ENCODE data around the gene CCDC27.
"Not testable (repeated sequence)": the region's sequence is repeated elsewhere in the genome, so short reads cannot be mapped to it uniquely, and the experiment has no call there.

CCDC27 gene

GRCh38 chr1:3799976-3800685, 47.9 kb downstream of the CCDC27 start:
- no peak for DNase-seq

- DNase-seq, result not testable (repeated sequence)
These were observed 48.5 kb downstream of the CCDC27 start for GRCh38 chr1:3800795-3801194.

GRCh38 chr1:3803905-3804626, 51.8 kb downstream of the CCDC27 start:
- no peak for DNase-seq

DNA sequence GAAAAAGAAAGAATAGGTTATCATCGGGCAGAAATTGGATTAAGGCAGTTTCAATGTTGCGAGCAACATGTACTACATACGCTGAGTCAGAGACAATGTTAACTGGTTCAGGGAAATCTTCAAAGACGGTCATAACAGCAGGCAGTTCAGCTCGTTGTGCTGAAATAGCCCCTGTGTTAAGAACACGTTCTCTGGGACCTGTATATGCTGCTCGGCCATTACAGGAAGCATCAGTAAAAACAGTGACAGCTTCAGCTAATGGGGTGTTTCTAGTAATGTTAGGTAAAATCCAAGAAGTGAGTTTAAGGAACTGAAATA, 52.3 kb downstream of the CCDC27 start:
- DNase-seq, result not testable (repeated sequence)

- DNase-seq, result no peak
These were observed 52.8 kb downstream of the CCDC27 start for GRCh38 chr1:3805038-3805437.

DNA sequence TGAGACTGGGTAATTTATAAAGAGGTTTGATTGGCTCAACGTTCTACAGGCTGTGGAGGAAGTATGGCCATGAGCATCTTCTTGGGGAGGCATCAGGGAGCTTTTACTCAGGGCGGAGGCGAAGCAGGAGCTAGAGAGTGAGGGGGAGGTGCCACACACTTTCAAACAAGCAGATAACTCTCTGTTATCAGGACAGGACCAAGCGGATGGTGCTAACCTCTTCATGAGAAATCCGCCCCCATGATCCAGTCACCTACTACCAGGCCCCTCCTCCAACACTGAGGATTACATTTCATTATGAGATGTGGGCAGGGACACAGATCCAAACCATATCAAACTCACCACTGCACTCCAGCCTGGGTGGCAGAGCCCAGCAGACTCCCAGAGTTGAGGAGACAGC, 55.5 kb downstream of the CCDC27 start:
- no peak for DNase-seq

GRCh38 chr1:3809680-3810079, 57.4 kb downstream of the CCDC27 start:
- DNase-seq, result no peak

DNA sequence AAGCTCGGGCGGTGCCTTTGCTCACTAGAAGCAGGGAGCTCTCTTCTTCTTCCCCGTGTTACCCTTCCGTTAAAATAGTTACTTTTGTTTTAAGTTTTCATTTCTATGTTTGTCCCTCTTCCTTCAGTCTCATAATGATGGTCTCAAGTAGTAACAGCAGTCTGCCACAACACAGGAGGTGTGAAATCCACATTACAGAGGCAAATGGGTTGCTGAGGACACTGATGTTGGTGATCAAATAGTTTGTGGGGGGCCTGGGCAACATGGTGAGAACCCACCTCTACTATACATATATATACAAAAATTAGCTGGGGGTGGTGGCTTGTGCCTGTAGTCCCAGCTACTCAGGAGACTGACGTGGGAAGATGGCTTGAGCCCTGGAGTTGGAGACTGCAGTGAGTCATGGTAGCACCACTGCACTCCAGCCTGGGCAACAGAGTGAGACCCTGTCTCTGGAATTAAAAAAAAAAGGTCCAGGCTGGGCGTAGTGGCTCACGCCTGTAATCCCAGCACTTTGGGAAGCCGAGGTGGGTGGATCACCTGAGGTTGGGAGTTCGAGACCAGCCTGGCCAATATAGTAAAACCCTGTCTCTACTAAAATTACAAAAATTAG, 58.0 kb downstream of the CCDC27 start:
- DNase-seq, result not testable (repeated sequence)

DNA sequence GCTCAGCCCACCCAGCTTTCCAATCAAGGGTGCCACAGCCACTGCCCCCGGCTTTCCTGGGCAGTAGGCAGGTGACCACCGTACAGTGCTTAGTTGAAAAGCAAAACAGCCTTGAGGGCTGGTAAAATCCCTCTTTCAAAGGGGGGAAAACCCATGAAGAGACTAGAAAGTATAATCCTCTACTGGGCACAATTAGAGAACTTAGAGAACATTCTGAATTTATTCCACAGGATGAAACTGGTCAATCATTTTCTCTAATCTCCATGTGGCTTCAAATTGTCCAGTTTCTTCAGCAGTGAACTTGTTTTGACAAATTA, 59.3 kb downstream of the CCDC27 start:
- DNase-seq, result no peak

DNA sequence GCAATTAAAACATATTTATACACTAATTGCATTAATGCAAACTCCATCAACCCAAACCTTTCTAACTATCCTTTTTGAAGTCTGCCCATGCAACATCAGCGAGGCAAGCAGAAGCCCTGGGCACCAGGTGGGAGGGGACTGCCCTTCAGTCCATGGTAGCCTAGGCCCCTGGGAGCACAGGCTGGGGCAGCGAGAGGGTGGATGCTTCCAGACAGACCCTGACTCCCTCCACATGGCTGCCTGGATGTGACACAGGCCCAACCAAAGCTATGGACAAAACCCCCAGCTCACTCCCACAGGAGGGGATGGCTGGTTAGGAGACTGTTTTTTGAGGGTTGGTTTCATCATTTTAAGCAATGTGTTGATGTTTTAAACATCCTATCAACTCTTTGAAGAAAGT, 61.8 kb downstream of the CCDC27 start:
- no peak for DNase-seq

DNA sequence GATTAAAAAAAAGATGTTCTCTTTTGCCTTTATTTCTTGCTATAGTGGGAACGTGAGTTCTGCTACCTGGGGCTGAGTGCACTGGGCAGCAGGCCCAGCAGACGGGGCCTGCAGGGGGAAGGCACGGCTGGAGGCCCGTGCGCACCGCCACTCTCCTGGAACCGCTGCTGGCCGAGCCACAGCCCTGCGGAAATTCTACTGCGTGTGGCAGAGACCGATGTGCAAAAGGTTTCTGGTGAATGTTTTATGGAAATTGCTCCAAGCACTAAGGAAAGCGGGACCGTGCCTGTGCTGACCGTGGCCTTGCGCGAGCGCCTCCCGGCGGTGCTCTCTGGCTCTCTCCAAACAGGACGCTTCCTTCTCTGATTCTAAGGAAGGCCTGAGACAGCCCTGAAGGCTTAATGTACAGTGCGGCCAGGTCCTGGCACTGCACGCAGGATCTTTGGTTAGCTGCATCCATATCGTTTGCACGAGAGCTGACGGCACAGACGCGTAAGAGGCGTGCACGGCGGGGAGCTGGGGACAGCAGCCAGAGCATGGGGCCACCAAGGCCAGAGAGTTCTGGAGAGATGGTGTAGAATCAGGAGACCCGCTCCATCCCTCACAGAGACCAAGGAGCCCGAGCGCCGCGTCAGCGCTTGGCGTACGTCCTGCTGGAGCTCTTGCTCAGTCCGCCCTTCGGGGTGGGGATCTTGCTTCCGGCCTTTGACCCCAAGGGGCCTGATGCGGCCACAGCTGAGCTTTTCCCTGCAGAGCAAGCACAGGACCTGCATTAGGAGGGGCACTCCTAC, 62.7 kb downstream of the CCDC27 start:
- DNase-seq, result no peak

- no peak for DNase-seq
These were observed 64.3 kb downstream of the CCDC27 start for GRCh38 chr1:3816331-3817137.

DNA sequence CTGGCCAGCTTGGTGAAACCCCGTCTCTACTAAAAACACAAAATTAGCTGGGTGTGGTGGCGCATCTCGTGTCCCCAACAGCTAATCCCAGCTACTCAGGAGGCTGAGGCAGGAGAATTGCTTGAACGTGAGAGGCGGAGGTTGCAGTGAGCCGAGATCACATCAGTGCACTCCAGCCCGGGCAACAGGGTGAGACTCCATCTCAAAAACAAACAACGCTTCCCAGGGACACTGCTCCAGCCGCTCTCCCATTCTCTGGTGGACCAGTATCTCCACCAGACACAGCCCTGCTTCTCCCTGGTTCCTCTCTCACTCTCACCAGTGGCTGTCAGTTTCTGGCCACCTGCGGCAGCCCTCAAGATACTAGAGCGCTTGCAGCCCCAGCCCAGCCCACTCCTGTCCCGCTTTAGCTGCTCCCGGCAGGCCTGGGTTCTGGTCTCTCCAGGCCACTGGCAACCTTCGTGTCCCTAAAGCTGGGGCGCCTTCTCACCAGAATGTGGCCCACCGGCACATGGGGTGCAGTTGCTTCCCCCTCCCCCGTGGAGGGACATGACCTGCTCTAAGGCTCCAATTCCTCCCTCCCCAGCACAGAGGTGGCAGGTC, 65.0 kb downstream of the CCDC27 start:
- DNase-seq, result no peak

GRCh38 chr1:3817821-3818597, 65.8 kb downstream of the CCDC27 start:
- DNase-seq, result no peak

- no peak for DNase-seq
These were observed 67.5 kb downstream of the CCDC27 start for GRCh38 chr1:3819771-3820200.

DNA sequence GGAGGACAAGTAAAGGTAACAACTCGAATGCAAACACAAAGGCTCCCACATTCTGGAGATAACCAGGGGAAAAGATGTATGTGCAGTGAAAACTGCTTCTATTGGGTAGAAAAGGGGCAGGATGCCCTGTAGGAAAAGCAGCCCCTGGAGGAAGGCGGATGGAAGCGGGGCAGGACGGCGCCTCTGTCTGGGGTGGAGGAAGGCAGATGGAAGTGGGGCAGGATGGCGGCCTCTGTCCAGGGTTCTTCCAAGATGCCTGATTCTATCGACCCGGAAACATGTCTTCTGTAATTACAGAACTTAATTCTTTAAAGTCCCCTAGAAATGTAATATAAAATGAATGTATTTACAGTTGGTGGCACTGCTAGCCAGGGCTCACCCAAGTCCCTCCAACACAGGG, 68.1 kb downstream of the CCDC27 start:
- no peak for DNase-seq

GRCh38 chr1:3821004-3821403, 68.8 kb downstream of the CCDC27 start:
- no peak for DNase-seq
